Ectodermal cell (in vitro differentiated cells): ENCODE measurements around the gene PNKD.
"Not testable (repeated sequence)": the region's sequence is repeated elsewhere in the genome, so short reads cannot be mapped to it uniquely, and the experiment has no call there.

ENCODE experiments used
- H3K27ac ChIP-seq: 2 replicates; pipeline ENCODE4 v1.7.0; 2013; ENCODE audit warnings: mild to moderate bottlenecking, low read depth, low read length; ENCODE audit not compliant: insufficient read depth, poor library complexity, severe bottlenecking
- H3K27me3 ChIP-seq: 2 replicates; pipeline ENCODE4 v1.7.0; 2013; ENCODE audit warnings: mild to moderate bottlenecking, low read length; ENCODE audit not compliant: insufficient read depth, control insufficient read depth, poor library complexity, severe bottlenecking
- H3K36me3 ChIP-seq: one replicate; pipeline ENCODE4 v1.7.0; 2013; ENCODE audit warnings: low read length; ENCODE audit not compliant: control insufficient read depth, insufficient read depth
- H3K4me1 ChIP-seq: one replicate; pipeline ENCODE4 v1.7.0; 2013; ENCODE audit warnings: low read length; ENCODE audit not compliant: control insufficient read depth, insufficient read depth
- H3K4me3 ChIP-seq: 2 replicates; pipeline ENCODE4 v1.7.0; 2013; ENCODE audit warnings: low read depth, low read length, control low read depth; ENCODE audit not compliant: insufficient read depth
- H3K9me3 ChIP-seq: 2 replicates; pipeline ENCODE4 v1.7.0; 2013; ENCODE audit warnings: mild to moderate bottlenecking, low read length, moderate library complexity; ENCODE audit not compliant: control insufficient read depth
- WGBS, 2 experiments: methylation state at CpG; one replicate each; pipeline ENCODE4 v1.1.7; 2013; ENCODE audit warnings: missing lambda C conversion rate in 2 of 2; 5-methylcytosine and 5-hydroxymethylcytosine counted together

The PNKD gene

GRCh38 chr2:218272531-218273212, 2.4 kb downstream of the PNKD start:
- H3K9me3 ChIP-seq = no peaks in the 10 kb centered on the region
- WGBS, 2 experiments = 58 to 62% methylated on average over 18 of the region's 18 CpGs
- H3K36me3 ChIP-seq = peaks cover 19% of the 10 kb centered on the region
- no peaks in the 10 kb centered on the region for H3K27me3 ChIP-seq
- no peak overlapping the region for H3K4me3 ChIP-seq
- H3K4me1 ChIP-seq = peaks cover 4% of the 10 kb centered on the region
- no peak overlapping the region for H3K27ac ChIP-seq

GRCh38 chr2:218273214-218273907, 3.0 kb downstream of the PNKD start:
- not testable (repeated sequence) for H3K27ac ChIP-seq, H3K4me1 ChIP-seq, H3K9me3 ChIP-seq, H3K4me3 ChIP-seq, H3K27me3 ChIP-seq
- 88 to 96% methylated on average over 8 of the region's 8 CpGs for WGBS, 2 experiments
- peaks cover 18% of the 10 kb centered on the region for H3K36me3 ChIP-seq

- WGBS, 2 experiments = 90 to 100% methylated on average over 2 of the region's 2 CpGs
- Histone ChIP-seq H3K9me3 (no peaks in the 10 kb centered on the region), H3K27me3 (no peaks in the 10 kb centered on the region), H3K36me3 (peaks cover 18% of the 10 kb centered on the region), H3K4me1 (peaks cover 4% of the 10 kb centered on the region), H3K27ac (no peak overlapping the region), H3K4me3 (no peak overlapping the region)
These were observed 3.6 kb downstream of the PNKD start for GRCh38 chr2:218273908-218274249.

GRCh38 chr2:218274586-218274985, 4.3 kb downstream of the PNKD start:
- Histone ChIP-seq H3K27ac (no peak overlapping the region), H3K36me3 (peaks cover 18% of the 10 kb centered on the region), H3K9me3 (no peaks in the 10 kb centered on the region), H3K4me3 (no peak overlapping the region), H3K4me1 (no peaks in the 10 kb centered on the region), H3K27me3 (no peaks in the 10 kb centered on the region)
- 92 to 95% methylated on average over 4 of the region's 4 CpGs for WGBS, 2 experiments

- H3K9me3 ChIP-seq = no peaks in the 10 kb centered on the region
- H3K4me1 ChIP-seq = no peaks in the 10 kb centered on the region
- no peak overlapping the region for H3K27ac ChIP-seq
- H3K36me3 ChIP-seq = peaks cover 18% of the 10 kb centered on the region
- WGBS, 2 experiments = 91 to 93% methylated on average over 9 of the region's 9 CpGs
- H3K27me3 ChIP-seq = no peaks in the 10 kb centered on the region
- no peak overlapping the region for H3K4me3 ChIP-seq
These were observed 5.2 kb downstream of the PNKD start for GRCh38 chr2:218275371-218276072.

- Histone ChIP-seq H3K27me3 (no peaks in the 10 kb centered on the region), H3K9me3 (no peaks in the 10 kb centered on the region), H3K4me1 (no peaks in the 10 kb centered on the region), H3K36me3 (peaks cover 18% of the 10 kb centered on the region), H3K27ac (no peak overlapping the region), H3K4me3 (no peak overlapping the region)
- 95 to 96% methylated on average over 12 of the region's 12 CpGs for WGBS, 2 experiments
These were observed 6.9 kb downstream of the PNKD start for GRCh38 chr2:218276986-218277755.

- Histone ChIP-seq H3K4me1 (no peaks in the 10 kb centered on the region), H3K9me3 (no peaks in the 10 kb centered on the region), H3K27me3 (no peaks in the 10 kb centered on the region), H3K36me3 (peaks cover 18% of the 10 kb centered on the region), H3K27ac (no peak overlapping the region), H3K4me3 (no peak overlapping the region)
- WGBS, 2 experiments = 87 to 88% methylated on average over 7 of the region's 7 CpGs
These were observed 7.6 kb downstream of the PNKD start for GRCh38 chr2:218277921-218278320.

- no peaks in the 10 kb centered on the region for H3K4me1 ChIP-seq
- H3K9me3 ChIP-seq = no peaks in the 10 kb centered on the region
- no peak overlapping the region for H3K27ac ChIP-seq
- 92% methylated on average over 16 of the region's 16 CpGs for WGBS, 2 experiments
- H3K27me3 ChIP-seq = no peaks in the 10 kb centered on the region
- peaks cover 18% of the 10 kb centered on the region for H3K36me3 ChIP-seq
- no peak overlapping the region for H3K4me3 ChIP-seq
These were observed 8.4 kb downstream of the PNKD start for GRCh38 chr2:218278531-218279360.

- Histone ChIP-seq H3K27ac (no peak overlapping the region), H3K9me3 (no peaks in the 10 kb centered on the region), H3K27me3 (no peaks in the 10 kb centered on the region), H3K4me3 (no peak overlapping the region), H3K36me3 (peaks cover 2% of the 10 kb centered on the region), H3K4me1 (no peaks in the 10 kb centered on the region)
- 94 to 95% methylated on average over 14 of the region's 14 CpGs for WGBS, 2 experiments
These were observed 10.0 kb downstream of the PNKD start for GRCh38 chr2:218280260-218280870.
